Common myeloid progenitor, CD34-positive (primary cell): Measurements from ENCODE around the gene SHISA6. TPM values are rescaled to one million over a fixed set of nuclear protein-coding genes. Genes with fewer than 3 reads are reported as not detected.

Experiments used
- CTCF ChIA-PET: fragments of 350-600 bp; sonication (Branson Sonifier 250); formaldehyde crosslinking; loops from one replicate; lab custom pipeline; 2021; ENCODE audit warnings: antibody characterized with exemption; lab: Charles Lee
- POLR2A ChIA-PET: fragments of 350-600 bp; sonication (Branson Sonifier 250); formaldehyde crosslinking; loops from one replicate; lab custom pipeline; 2021; ENCODE audit warnings: antibody characterized with exemption; lab: Charles Lee
- DNase-seq, 3 donors: peaks; one replicate each; pipeline versions ENCODE4 v3.0.0 to v3.0.0-alpha.2; 2013
- H3K27ac ChIP-seq, 2 experiments: 1 replicate in 1 of 2; 2 replicates in 1 of 2; pipeline ENCODE4 v1.7.0; 2013; ENCODE audit warnings: inconsistent platforms in 2 of 2, low read length in 2 of 2, mild to moderate bottlenecking in 2 of 2, low read depth in 1 of 2, moderate library complexity in 1 of 2; ENCODE audit not compliant: severe bottlenecking in 2 of 2, insufficient read depth in 1 of 2, poor library complexity in 1 of 2
- H3K27me3 ChIP-seq, 5 experiments: replicated peaks in 2 of 5; 1 replicate in 3 of 5; 2 replicates in 2 of 5; pipeline versions ENCODE4 v1.6.1 to v1.7.0; 2013; ENCODE audit warnings: low read length in 4 of 5, mild to moderate bottlenecking in 2 of 5, moderate library complexity in 2 of 5, inconsistent platforms in 1 of 5; ENCODE audit not compliant: insufficient read depth in 5 of 5, control insufficient read depth in 4 of 5
- H3K36me3 ChIP-seq, 4 experiments: 1 replicate in 2 of 4; 2 replicates in 2 of 4; pipeline versions ENCODE4 v1.6.1 to v1.7.0; 2013; ENCODE audit warnings: low read length in 3 of 4, control low read depth in 1 of 4, mild to moderate bottlenecking in 1 of 4; ENCODE audit not compliant: control insufficient read depth in 4 of 4, insufficient read depth in 4 of 4
- H3K4me1 ChIP-seq, 4 experiments: 1 replicate in 3 of 4; 2 replicates in 1 of 4; pipeline versions ENCODE4 v1.6.1 to v1.7.1; 2013; ENCODE audit warnings: low read length in 3 of 4, mild to moderate bottlenecking in 3 of 4, control low read depth in 1 of 4, inconsistent platforms in 1 of 4, moderate library complexity in 1 of 4; ENCODE audit not compliant: control insufficient read depth in 4 of 4, insufficient read depth in 4 of 4; ENCODE audit errors: control extremely low read depth in 1 of 4
- H3K4me3 ChIP-seq, 7 experiments: 1 replicate in 4 of 7; 2 replicates in 3 of 7; pipeline versions ENCODE4 v1.5.1 to v1.7.0; 2013; ENCODE audit warnings: mild to moderate bottlenecking in 7 of 7, low read length in 6 of 7, moderate library complexity in 6 of 7, inconsistent platforms in 2 of 7, low read depth in 2 of 7, control low read depth in 1 of 7; ENCODE audit not compliant: insufficient read depth in 4 of 7, control insufficient read depth in 1 of 7; ENCODE audit errors: extremely low read depth in 1 of 7
- H3K9me3 ChIP-seq, 5 experiments: 1 replicate in 4 of 5; 2 replicates in 1 of 5; pipeline versions ENCODE4 v1.6.1 to v1.7.1; 2013; ENCODE audit warnings: low read length in 4 of 5, mild to moderate bottlenecking in 2 of 5, inconsistent platforms in 1 of 5, low read depth in 1 of 5, moderate library complexity in 1 of 5; ENCODE audit not compliant: control insufficient read depth in 4 of 5, insufficient read depth in 2 of 5; ENCODE audit errors: control extremely low read depth in 1 of 5
- WGBS: methylation state at CpG from one replicate; pipeline ENCODE4 v1.1.5; 2013; ENCODE audit not compliant: insufficient coverage; 5-methylcytosine and 5-hydroxymethylcytosine counted together
- polyA plus RNA-seq: library from polyadenylated mRNA; unstranded; fragments of 120-200 nt; gene quantifications from one replicate; pipeline ENCODE4 v1.2.1, GENCODE V29; 2013

SHISA6 gene
- polyA plus RNA-seq = not detected

DNA sequence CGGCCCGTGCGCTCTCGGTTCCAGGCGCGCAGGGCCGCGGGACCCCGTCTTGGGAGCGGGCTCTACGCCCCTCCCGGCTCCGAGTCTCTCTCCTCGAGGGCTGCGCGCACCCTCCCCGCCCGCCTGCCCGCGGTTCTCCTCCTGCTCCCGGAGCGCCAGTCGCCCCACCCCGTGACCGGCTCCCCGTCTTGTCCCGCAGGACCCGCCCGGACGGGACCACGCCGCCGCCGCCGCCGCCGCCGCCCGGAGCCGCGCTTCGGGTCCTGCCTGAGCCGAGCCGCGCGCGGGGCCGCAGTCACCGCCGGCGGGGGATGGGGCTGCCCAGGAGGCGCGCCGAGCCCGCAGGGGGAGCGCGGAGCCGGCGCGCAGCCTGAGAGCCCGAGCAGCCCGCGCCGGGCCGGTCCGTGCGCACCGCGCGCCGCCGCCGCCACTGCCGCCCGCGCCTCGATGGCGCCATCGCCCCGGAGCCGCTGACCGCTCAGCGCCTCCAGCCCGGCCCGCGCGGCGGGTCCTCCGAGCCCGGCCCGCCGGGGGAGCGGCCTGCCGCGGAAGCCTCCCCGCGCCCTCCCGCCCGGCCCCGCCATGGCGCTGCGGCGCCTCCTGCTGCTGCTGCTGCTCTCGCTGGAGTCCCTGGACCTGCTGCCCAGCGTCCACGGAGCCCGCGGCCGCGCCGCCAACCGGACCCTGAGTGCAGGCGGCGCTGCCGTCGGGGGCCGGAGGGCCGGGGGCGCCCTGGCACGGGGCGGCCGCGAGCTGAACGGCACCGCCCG, at the start of gene SHISA6:
Gene SHISA6 (plus strand): TSS at position 373 of the 770 bp plus-strand sequence.
- peaks cover 0 to 6% (median 0%) of the 10 kb centered on the region in 4 experiments for H3K4me1 ChIP-seq
- H3K27me3 ChIP-seq = peaks cover 10 to 87% (median 32%) of the 10 kb centered on the region in 5 experiments
- no peaks in the 10 kb centered on the region for H3K36me3 ChIP-seq
- DNase-seq = no peak
- ChIA-PET POLR2A (no interaction called here), CTCF (no interaction called here)
- WGBS = 2% methylated on average over 113 of the region's 126 CpGs
- H3K27ac ChIP-seq = no peak within 1 kb of the TSS
- H3K9me3 ChIP-seq = peaks cover 0 to 9% (median 0%) of the 10 kb centered on the region in 5 experiments
- peak within 1 kb of the TSS in 3 of 7 experiments; percentile 16 to 45 (median 28) for H3K4me3 ChIP-seq

DNA sequence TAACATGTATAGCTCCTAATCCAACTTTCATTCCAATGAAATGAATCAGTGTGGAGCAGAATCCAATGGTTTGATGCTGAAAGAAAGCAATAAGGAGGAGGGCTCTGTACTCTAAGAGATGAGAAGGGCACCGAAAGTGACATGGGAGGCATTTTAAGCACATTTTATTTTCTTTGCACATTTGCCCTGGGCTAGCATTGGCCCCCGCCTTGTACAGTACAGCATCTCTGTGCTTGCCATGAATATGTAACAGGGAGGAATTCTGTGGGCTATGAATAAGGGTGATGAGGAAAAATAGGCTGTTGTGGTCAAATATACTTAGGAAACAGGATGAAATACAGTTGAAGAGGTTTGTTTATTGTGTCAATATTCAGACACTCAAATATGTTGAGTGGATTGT, 45.2 kb upstream of the SHISA6 start:
- CTCF ChIA-PET = no interaction called here
- no peaks in the 10 kb centered on the region for H3K9me3 ChIP-seq
- WGBS = 100% methylated on average over 1 of the region's 2 CpGs
- H3K4me1 ChIP-seq = no peaks in the 10 kb centered on the region
- no peaks in the 10 kb centered on the region for H3K27me3 ChIP-seq
- H3K36me3 ChIP-seq = no peaks in the 10 kb centered on the region
- DNase-seq = no peak
- no peak overlapping the region for H3K4me3 ChIP-seq
- no peak overlapping the region for H3K27ac ChIP-seq
- POLR2A ChIA-PET = no interaction called here

DNA sequence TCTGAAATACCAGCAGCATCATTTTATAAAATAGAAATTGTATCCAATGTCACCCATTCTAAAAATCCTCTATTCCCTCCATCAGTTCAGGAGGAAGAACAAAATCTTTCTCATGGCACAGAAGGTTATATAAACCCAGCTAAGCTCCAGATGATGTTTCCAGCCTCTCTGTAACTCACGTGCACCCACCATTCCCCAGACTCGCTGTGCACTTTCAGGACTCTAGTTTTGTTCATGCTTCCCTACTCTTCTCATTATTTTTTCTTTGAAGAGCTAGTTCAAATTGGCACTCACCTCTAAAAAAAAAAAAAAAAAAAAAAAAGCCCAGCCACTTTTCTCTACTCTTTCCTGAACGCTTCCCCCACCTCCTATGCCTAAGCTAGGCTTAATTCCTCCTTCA, 36.0 kb upstream of the SHISA6 start:
- Histone ChIP-seq H3K4me3 (no peak overlapping the region), H3K9me3 (peaks cover 0 to 5% (median 2%) of the 10 kb centered on the region in 5 experiments), H3K27ac (no peak overlapping the region), H3K27me3 (no peaks in the 10 kb centered on the region), H3K36me3 (no peaks in the 10 kb centered on the region), H3K4me1 (no peaks in the 10 kb centered on the region)
- 92% methylated on average over 2 of the region's 3 CpGs for WGBS
- DNase-seq = no peak
- CTCF ChIA-PET = no interaction called here
- POLR2A ChIA-PET = no interaction called here

DNA sequence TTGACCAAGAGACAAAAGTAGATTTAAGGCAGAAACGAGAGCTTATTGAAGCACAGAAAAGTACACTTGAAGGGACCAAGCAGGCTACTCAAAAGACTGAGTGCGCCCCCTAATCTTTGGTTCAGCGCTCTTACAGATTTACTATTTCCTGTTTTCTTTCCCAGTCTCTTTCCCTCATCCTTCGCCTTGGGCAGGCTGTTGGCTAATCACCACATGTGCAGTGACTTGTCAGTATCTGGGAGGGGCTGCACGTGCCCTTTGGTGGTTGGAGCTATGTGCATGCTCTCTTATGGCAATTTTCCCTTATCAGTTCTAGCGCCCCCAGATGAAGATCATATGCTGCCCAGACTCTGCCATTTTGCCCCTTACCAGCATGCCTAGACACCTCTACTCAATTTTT, 35.4 kb upstream of the SHISA6 start:
- POLR2A ChIA-PET = no interaction called here

DNA sequence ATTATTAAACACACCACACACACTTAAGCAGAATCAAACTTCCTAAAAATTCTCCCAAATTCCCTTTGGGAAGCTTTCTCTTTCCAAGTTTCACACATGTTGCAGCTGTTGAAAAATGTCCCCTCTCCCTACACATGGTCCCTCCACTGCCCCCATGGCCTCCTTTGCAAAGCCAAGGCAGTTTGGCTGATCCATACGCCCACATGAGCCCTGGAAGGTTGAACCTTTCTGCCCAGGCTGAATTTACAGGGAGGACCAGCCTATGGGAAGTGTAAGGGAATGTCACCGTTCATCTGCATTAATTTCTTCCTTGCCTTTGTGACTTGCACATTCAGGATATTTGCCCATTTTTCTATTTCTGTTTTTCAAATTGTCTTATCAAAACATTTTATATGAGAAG, 31.1 kb upstream of the SHISA6 start:
- CTCF ChIA-PET = no interaction called here
- WGBS = 83% methylated on average over 1 of the region's 2 CpGs
- POLR2A ChIA-PET = no interaction called here

More for the DNA sequence above, 35.4 kb upstream of the SHISA6 start:
- H3K9me3 ChIP-seq = peaks cover 0 to 5% (median 2%) of the 10 kb centered on the region in 5 experiments
- no peaks in the 10 kb centered on the region for H3K4me1 ChIP-seq
- no peaks in the 10 kb centered on the region for H3K36me3 ChIP-seq
- no peak for DNase-seq
- 47% methylated on average over 4 of the region's 6 CpGs for WGBS
- no peak overlapping the region for H3K4me3 ChIP-seq
- CTCF ChIA-PET = no interaction called here
- H3K27me3 ChIP-seq = no peaks in the 10 kb centered on the region
- H3K27ac ChIP-seq = no peak overlapping the region

DNA sequence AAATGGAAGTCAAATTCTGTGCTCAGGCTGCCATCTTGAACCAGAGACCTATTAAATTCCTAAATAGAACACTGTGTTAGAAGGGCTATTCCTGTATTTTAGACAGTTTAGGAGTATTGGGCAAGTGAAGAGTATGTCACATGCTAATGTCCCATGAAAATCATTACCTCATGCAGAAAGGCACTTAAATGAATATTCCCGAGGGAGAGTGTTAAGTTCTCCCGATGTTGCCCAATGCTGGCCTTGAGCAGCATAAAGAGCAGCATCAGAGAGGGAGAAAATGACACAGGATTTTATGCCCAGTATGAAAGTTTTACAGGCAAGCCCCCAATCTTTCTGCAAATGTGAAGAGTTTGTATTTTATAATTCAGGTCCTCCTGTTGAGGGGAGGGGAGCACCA, 28.2 kb upstream of the SHISA6 start:
- no peak for DNase-seq
- ChIA-PET CTCF (no interaction called here), POLR2A (no interaction called here)
- Histone ChIP-seq H3K9me3 (peaks cover 0 to 5% (median 2%) of the 10 kb centered on the region in 5 experiments), H3K36me3 (no peaks in the 10 kb centered on the region), H3K27me3 (peaks cover 0 to 2% (median 0%) of the 10 kb centered on the region in 5 experiments), H3K4me3 (no peak overlapping the region), H3K4me1 (no peaks in the 10 kb centered on the region), H3K27ac (no peak overlapping the region)
- 100% methylated on average over 2 of the region's 2 CpGs for WGBS

More for the DNA sequence above, 31.1 kb upstream of the SHISA6 start:
- DNase-seq = no peak
- H3K4me3 ChIP-seq = no peak overlapping the region
- peaks cover 0 to 5% (median 2%) of the 10 kb centered on the region in 5 experiments for H3K9me3 ChIP-seq
- no peaks in the 10 kb centered on the region for H3K4me1 ChIP-seq
- H3K27ac ChIP-seq = no peak overlapping the region
- no peaks in the 10 kb centered on the region for H3K27me3 ChIP-seq
- no peaks in the 10 kb centered on the region for H3K36me3 ChIP-seq

DNA sequence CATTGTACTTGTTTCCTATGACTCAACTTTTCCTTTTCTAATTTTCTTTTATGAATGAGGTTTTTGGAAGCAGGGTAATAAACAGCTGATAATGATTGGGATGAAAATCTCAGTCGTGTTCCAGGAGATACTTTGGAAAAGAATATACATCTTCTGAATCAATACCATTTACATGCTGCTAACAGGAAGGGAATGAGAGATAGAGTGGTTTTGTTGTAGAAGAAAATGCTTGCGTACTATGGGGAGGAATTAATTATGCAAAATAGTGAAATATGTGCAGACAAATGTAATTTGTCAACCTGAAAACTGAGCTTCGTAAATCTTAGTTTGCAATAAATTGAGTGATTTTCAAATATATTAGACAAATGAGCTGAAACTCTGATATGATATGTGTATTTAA, 24.0 kb upstream of the SHISA6 start:
- 93% methylated on average over 2 of the region's 3 CpGs for WGBS
- Histone ChIP-seq H3K4me1 (no peaks in the 10 kb centered on the region), H3K27me3 (peaks cover 0 to 3% (median 0%) of the 10 kb centered on the region in 5 experiments), H3K27ac (no peak overlapping the region), H3K36me3 (no peaks in the 10 kb centered on the region), H3K4me3 (no peak overlapping the region), H3K9me3 (no peaks in the 10 kb centered on the region)
- no peak for DNase-seq
- CTCF ChIA-PET = no interaction called here
- POLR2A ChIA-PET = no interaction called here
